Testis (tissue), 3 donors: ENCODE results near the gene DNASE1L1. TPM values are rescaled to one million over a fixed set of nuclear protein-coding genes. Genes with fewer than 3 reads are reported as not detected.

Experiments used
- DNase-seq: peaks from one replicate; pipeline ENCODE4 v3.0.0-alpha.2; 2019
- H3K27ac ChIP-seq, 2 donors: fragments of 200-600 bp; sonication (generic); one replicate each; pipeline ENCODE4 v1.5.1; 2019
- H3K27me3 ChIP-seq: fragments of 200-600 bp; sonication (generic); one replicate; pipeline ENCODE4 v1.5.1; 2019
- H3K36me3 ChIP-seq: fragments of 200-600 bp; sonication (generic); one replicate; pipeline ENCODE4 v1.5.1; 2017; ENCODE audit warnings: low read depth; ENCODE audit errors: missing control alignments
- H3K4me1 ChIP-seq: fragments of 200-600 bp; sonication (generic); one replicate; pipeline ENCODE4 v1.5.1; 2019
- H3K4me3 ChIP-seq, 2 donors: fragments of 200-600 bp; sonication (generic); one replicate each; pipeline ENCODE4 v1.5.1; 2017 to 2019
- H3K9me3 ChIP-seq: fragments of 200-600 bp; sonication (generic); one replicate; pipeline ENCODE4 v1.5.1; 2017
- POLR2A ChIP-seq: fragments of 450-650 bp; IDR thresholded peaks from one replicate; pipeline ENCODE4 v1.6.1; 2017; ENCODE audit warnings: antibody characterized with exemption, mild to moderate bottlenecking, moderate library complexity
- WGBS, 2 donors: methylation state at CpG; one replicate each; pipeline ENCODE4 v1.1.5; 2018; 5-methylcytosine and 5-hydroxymethylcytosine counted together
- intact Hi-C: fragments of 100-400 bp; cut with DNase I; formaldehyde crosslinking; loops from one replicate; pipeline ENCODE4 v1.15.1; 2023; ENCODE audit warnings: low total_unique reads
- polyA plus RNA-seq: library from polyadenylated mRNA; stranded (reverse); fragments of 350-450 nt; fragmentation: Illumina TruSeq; extraction: RNeasy Lipid Tissue Mini Kit (QIAGEN cat#74804); gene quantifications from one replicate; pipeline ENCODE4 v1.2.3, GENCODE V29; 2014; ENCODE audit warnings: low read depth, low replicate concordance; ENCODE audit not compliant: insufficient read depth
- total RNA-seq, 2 donors: library from RNA; depleted of rRNA; stranded (reverse); fragments of >200 nt; gene quantifications; one replicate each; pipeline ENCODE4 v1.2.3, GENCODE V29; 2016
- TF ChIP-seq, protein P1 (sequence below), 3 experiments: fragments of 450-650 bp in 2 of 3; fragments of 200-600 bp in 1 of 3; sonication (generic) in 1 of 3; IDR thresholded peaks; one replicate each; pipeline ENCODE4 v1.5.1; 2016 to 2019; ENCODE audit warnings: antibody characterized with exemption in 3 of 3, mild to moderate bottlenecking in 2 of 3, moderate library complexity in 1 of 3

The DNASE1L1 gene
- total and polyA plus RNA-seq, 3 donors from 2014 or later: 18.5 to 42.2 (median 36.5) TPM

DNA sequence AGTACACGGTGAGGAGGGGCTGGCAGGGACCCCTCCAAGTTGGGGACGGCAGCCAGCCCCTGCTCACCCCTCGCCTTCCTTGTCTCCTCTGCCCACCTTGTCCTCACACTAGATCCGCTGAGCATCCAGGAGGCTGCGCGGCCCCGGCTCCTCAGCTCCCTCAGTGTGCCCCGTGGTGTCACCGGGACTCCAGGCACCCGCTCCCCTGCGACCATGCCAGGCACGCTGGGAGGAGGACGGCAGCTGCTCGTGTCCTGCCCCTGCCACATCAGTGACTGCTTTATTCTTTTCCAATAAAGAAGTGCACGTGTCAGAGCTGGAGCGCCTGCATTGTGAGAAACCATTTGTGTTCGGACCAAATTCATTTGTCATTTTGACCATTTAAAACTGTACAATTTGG is 41.3 kb upstream of the DNASE1L1 start:
- Histone ChIP-seq H3K27ac (no peak overlapping the region), H3K9me3 (no peaks in the 10 kb centered on the region), H3K4me1 (no peaks in the 10 kb centered on the region), H3K4me3 (no peak overlapping the region), H3K36me3 (no peaks in the 10 kb centered on the region), H3K27me3 (no peaks in the 10 kb centered on the region)
- TF ChIP-seq, protein P1, sequence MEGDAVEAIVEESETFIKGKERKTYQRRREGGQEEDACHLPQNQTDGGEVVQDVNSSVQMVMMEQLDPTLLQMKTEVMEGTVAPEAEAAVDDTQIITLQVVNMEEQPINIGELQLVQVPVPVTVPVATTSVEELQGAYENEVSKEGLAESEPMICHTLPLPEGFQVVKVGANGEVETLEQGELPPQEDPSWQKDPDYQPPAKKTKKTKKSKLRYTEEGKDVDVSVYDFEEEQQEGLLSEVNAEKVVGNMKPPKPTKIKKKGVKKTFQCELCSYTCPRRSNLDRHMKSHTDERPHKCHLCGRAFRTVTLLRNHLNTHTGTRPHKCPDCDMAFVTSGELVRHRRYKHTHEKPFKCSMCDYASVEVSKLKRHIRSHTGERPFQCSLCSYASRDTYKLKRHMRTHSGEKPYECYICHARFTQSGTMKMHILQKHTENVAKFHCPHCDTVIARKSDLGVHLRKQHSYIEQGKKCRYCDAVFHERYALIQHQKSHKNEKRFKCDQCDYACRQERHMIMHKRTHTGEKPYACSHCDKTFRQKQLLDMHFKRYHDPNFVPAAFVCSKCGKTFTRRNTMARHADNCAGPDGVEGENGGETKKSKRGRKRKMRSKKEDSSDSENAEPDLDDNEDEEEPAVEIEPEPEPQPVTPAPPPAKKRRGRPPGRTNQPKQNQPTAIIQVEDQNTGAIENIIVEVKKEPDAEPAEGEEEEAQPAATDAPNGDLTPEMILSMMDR (IDR thresholded peaks at IDR 0.05): no peak
- TF ChIP-seq POLR2A: no peak
- DNase-seq: no peak
- intact Hi-C loops: no loop called here
- WGBS, 2 donors: 86 to 94% methylated on average over 4 to 17 of the region's 17 CpGs

DNA sequence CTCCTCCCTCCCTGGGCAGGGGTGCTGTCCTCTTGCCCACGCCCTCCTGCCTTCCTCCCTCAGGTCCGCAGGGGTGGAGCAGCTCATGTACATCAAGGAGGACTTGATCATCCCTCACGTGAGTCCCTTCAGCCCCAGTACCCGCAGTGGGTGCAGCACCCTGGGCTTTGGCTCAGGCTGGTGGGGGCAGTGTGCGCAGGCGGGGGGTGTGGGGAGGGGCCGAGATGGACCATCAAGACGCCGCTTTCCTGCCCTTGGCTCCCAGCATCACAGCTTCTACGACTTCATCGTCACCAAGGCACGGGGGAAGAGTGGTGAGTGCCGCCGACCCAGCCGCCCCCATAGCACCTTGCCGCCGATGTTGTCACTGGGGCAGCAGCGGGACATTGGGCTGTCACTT is 40.6 kb upstream of the DNASE1L1 start:
- no peak overlapping the region for H3K27ac ChIP-seq
- intact Hi-C loops: no loop called here
- no peak for DNase-seq
- H3K27me3 ChIP-seq: no peaks in the 10 kb centered on the region
- no peaks in the 10 kb centered on the region for H3K9me3 ChIP-seq
- H3K4me1 ChIP-seq: peaks cover 5% of the 10 kb centered on the region
- TF ChIP-seq, protein P1 (IDR thresholded peaks at IDR 0.05): no peak
- no peak for TF ChIP-seq POLR2A
- no peak overlapping the region for H3K4me3 ChIP-seq
- 94% methylated on average over 18 of the region's 18 CpGs; no CpG with 5 or more reads in 1 of the 2 donors for WGBS, 2 donors
- no peaks in the 10 kb centered on the region for H3K36me3 ChIP-seq

DNA sequence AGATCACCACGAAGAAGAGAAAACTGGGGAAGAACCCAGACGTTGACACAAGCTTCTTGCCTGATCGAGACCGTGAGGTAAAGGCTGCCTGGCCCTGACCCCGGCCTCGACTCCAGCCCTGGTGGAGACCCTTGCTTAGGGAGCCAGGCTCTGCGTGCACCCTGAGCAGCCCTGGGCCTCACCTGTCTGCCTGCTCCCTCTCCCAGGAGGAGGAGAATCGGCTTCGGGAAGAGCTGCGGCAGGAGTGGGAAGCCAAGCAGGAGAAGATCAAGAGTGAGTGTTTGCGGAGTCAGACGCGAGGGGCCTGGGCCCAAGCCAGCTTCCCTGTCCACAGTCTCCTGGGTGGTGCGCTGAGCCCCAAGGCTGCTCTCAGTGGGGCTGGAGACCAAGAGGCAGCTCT is 39.4 kb upstream of the DNASE1L1 start:
- Histone ChIP-seq H3K4me1 (peaks cover 5% of the 10 kb centered on the region), H3K4me3 (no peak overlapping the region), H3K27ac (no peak overlapping the region), H3K36me3 (no peaks in the 10 kb centered on the region), H3K27me3 (no peaks in the 10 kb centered on the region), H3K9me3 (no peaks in the 10 kb centered on the region)
- DNase-seq: no peak
- TF ChIP-seq, protein P1 (IDR thresholded peaks at IDR 0.05): no peak
- TF ChIP-seq POLR2A: no peak
- intact Hi-C loops: no loop called here
- 93% methylated on average over 5 to 8 of the region's 14 CpGs for WGBS, 2 donors

DNA sequence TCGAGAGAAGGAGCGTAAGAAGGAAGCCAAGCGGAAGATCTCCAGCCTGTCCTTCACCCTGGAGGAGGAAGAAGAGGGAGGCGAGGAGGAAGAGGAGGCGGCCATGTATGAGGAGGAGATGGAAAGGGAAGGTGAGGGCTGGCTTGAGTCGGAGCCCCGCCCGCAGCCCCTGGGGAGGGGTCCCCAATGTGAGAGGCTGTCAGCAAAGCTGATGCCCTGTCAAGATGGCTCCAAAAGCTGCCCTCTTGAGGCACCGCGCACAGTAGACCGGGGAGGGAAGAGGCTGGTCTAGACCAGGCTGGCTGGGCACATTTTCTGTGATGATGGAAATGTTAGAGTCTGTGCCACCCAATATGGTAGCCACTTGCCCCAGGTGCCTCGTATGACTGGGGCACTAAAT is 37.4 kb upstream of the DNASE1L1 start:
- TF ChIP-seq POLR2A: no peak
- TF ChIP-seq, protein P1 (IDR thresholded peaks at IDR 0.05): no peak
- Histone ChIP-seq H3K9me3 (no peaks in the 10 kb centered on the region), H3K4me1 (peaks cover 5% of the 10 kb centered on the region), H3K27me3 (no peaks in the 10 kb centered on the region), H3K36me3 (no peaks in the 10 kb centered on the region), H3K4me3 (no peak overlapping the region), H3K27ac (no peak overlapping the region)
- DNase-seq: no peak
- 97 to 99% methylated on average over 6 to 9 of the region's 12 CpGs for WGBS, 2 donors
- intact Hi-C loops: no loop called here

DNA sequence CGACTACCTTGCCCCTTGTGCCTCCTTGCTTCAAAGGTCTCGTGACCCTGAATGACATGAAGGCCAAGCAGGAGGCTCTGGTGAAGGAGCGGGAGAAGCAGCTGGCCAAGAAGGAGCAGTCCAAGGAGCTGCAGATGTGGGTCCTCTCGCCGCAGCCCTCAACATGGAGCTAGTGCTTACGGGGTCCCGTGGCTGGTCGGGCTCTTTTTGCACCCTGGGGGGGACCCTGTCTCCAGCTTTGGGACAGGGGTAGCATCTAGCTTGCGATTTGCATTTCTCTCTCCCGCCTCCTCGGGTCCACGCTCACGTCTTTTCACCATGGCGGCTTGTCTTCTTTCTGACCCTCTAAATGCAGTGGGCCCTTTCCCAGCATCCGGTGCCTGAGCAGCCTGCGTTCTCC is 36.7 kb upstream of the DNASE1L1 start:
- Histone ChIP-seq H3K27ac (no peak overlapping the region), H3K4me1 (peaks cover 5% of the 10 kb centered on the region), H3K4me3 (no peak overlapping the region), H3K9me3 (no peaks in the 10 kb centered on the region), H3K36me3 (no peaks in the 10 kb centered on the region), H3K27me3 (no peaks in the 10 kb centered on the region)
- intact Hi-C loops: no loop called here
- WGBS, 2 donors: 88 to 95% methylated on average over 7 to 10 of the region's 16 CpGs
- no peak for TF ChIP-seq POLR2A
- TF ChIP-seq, protein P1 (IDR thresholded peaks at IDR 0.05): no peak
- DNase-seq: no peak
